HEK293T (cell line): ENCODE data around the gene GFRA4.

ENCODE experiments used
- SUZ12 ChIP-seq: fragments of 450-650 bp; IDR thresholded peaks from 2 replicates; pipeline ENCODE4 v1.6.1; 2016; ENCODE audit warnings: mild to moderate bottlenecking
- TARDBP ChIP-seq: fragments of 450-650 bp; IDR thresholded peaks from 2 replicates; pipeline ENCODE4 v1.6.1; 2016

GRCh38 chr20:3661814-3662665, 1.2 kb downstream of the GFRA4 start:
- TF ChIP-seq TARDBP (no peak), SUZ12 (no peak)
